ENCODE data around the gene FMO4.
"Not testable (repeated sequence)": the region's sequence is repeated elsewhere in the genome, so short reads cannot be mapped to it uniquely, and the experiment has no call there.

Gene FMO4

DNA sequence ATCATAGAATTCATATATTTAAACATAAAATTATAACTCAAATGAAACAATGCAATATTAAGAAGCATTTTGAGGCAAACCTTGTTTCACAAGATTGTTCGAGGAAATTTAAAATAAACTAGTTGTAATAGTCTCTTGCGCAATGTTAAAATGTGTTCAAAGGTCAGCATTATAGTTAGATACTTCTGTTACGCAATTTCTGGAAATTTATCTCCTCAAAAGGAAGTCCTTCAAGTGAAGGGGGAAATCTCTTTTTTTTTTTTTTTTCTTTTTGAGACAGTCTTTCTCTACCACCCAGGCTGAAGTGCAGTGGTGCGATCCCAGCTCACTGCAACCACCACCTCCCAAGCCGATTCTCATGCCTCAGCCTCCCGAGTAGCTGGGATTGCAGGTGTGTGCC lies 52.1 kb downstream of the FMO4 start:
- H3K4me3 ChIP-seq (ENCODE audit: low read length), result no peak overlapping the region

DNA sequence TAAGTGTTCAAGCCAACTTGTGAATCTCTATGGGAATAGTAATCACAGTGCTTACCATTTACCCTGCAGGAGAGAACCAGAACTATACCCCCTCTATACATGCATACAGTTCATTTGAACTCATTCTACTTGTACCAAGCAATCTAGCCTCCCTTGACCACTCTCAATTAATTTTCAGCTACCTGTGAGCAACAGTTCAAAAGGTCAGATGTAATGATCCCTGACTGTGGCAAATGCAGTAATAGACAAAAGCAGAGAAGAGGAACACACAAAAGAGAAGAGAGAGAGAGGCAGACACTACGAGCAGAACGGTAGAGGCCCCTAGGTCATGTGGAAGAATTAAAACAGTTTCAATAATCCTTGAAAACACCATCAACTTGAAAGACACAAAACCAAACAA lies 52.8 kb downstream of the FMO4 start:
- TF ChIP-seq, protein P1, sequence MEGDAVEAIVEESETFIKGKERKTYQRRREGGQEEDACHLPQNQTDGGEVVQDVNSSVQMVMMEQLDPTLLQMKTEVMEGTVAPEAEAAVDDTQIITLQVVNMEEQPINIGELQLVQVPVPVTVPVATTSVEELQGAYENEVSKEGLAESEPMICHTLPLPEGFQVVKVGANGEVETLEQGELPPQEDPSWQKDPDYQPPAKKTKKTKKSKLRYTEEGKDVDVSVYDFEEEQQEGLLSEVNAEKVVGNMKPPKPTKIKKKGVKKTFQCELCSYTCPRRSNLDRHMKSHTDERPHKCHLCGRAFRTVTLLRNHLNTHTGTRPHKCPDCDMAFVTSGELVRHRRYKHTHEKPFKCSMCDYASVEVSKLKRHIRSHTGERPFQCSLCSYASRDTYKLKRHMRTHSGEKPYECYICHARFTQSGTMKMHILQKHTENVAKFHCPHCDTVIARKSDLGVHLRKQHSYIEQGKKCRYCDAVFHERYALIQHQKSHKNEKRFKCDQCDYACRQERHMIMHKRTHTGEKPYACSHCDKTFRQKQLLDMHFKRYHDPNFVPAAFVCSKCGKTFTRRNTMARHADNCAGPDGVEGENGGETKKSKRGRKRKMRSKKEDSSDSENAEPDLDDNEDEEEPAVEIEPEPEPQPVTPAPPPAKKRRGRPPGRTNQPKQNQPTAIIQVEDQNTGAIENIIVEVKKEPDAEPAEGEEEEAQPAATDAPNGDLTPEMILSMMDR (IDR thresholded peaks at IDR 0.05; ENCODE audit: insufficient read depth, low read depth, low read length, missing control alignments), result no peak
- H3K4me3 ChIP-seq (ENCODE audit: low read length), result no peak overlapping the region
- DNase-seq (ENCODE audit: low read depth), result no peak

More for the DNA sequence above, 52.1 kb downstream of the FMO4 start:
- DNase-seq (ENCODE audit: low read depth), result peak; percentile 36
- TF ChIP-seq, protein P1 (IDR thresholded peaks at IDR 0.05; ENCODE audit: insufficient read depth, low read depth, low read length, missing control alignments), result no peak

DNA sequence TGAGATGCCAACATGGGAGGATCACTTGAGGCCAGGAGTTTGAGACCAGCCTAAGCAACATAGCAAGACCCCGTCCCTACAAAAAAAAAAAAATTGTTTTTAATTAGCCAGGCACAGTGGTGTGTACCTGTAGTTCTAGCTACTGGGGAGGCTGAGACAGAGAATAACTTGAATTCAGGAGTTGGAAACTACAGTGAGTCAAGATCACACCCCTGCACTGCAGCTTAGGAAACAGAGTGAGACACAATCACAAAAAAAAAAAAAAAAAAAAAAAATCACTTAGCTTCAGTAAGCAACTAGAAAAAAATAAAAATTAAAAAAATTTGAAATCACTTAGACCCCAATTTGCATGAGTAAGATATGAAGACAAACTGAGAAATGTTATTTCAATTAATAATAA lies 53.5 kb downstream of the FMO4 start:
- no peak for DNase-seq (ENCODE audit: low read depth)
- no peak overlapping the region for H3K4me3 ChIP-seq (ENCODE audit: low read length)
- TF ChIP-seq, protein P1 (IDR thresholded peaks at IDR 0.05; ENCODE audit: insufficient read depth, low read depth, low read length, missing control alignments), result no peak

DNA sequence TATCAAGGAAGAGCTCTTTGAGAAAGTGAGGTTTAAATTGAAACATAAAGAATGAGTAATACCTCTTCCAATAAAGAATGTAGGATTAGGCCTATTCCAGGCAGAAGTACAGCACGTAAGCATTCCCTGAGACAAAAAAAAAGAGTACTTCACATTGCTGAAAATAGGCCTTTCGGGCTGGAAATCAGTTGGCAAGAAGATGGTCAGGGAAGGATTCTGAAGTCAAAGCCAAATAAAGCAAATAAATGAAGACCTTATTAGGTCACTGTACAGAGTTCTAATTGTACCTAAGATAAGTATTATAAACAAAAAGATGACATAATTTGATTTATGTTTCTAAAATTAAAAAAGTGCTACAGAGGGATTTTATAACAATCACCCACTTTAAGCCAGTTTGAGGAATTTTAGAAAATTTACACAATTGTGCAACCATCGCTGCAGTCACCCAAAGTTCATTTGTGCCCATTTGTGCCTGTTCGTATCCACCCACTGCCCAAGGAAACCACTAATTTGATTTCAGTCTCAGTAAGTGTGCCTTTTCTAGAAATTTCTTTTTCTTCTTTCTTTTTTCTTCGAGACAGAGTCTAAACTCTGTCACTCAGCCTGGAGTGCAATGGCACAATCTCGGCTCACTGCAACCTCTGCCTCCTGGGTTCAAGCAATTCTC lies 58.6 kb downstream of the FMO4 start:
- TF ChIP-seq, protein P1 (IDR thresholded peaks at IDR 0.05; ENCODE audit: insufficient read depth, low read depth, low read length, missing control alignments), result no peak
- DNase-seq (ENCODE audit: low read depth), result no peak
- no peak overlapping the region for H3K4me3 ChIP-seq (ENCODE audit: low read length)

DNA sequence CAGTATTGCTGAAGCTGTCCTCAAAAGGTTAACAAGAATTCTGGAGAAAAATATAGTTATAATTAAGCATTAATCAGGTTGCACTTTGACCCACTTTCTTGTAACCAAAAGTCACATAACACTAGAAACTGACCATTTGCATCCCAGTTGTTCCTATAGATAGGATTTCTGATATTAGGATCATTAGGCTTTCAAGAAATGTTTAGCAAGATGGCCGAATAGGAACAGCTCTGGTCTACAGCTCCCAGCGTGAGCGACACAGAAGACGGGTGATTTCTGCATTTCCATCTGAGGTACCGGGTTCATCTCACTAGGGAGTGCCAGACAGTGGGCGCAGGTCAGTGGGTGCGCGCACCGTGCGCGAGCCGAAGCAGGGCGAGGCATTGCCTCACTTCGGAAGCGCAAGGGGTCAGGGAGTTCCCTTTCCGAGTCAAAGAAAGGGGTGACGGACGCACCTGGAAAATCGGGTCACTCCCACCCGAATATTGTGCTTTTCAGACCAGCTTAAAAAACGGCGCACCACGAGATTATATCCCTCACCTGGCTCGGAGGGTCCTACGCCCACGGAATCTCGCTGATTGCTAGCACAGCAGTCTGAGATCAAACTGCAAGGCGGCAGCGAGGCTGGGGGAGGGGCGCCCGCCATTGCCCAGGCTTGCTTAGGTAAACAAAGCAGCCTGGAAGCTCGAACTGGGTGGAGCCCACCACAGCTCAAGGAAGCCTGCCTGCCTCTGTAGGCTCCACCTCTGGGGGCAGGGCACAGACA lies 59.6 kb downstream of the FMO4 start:
- DNase-seq (ENCODE audit: low read depth); H3K4me3 ChIP-seq (ENCODE audit: low read length): not testable (repeated sequence)

DNA sequence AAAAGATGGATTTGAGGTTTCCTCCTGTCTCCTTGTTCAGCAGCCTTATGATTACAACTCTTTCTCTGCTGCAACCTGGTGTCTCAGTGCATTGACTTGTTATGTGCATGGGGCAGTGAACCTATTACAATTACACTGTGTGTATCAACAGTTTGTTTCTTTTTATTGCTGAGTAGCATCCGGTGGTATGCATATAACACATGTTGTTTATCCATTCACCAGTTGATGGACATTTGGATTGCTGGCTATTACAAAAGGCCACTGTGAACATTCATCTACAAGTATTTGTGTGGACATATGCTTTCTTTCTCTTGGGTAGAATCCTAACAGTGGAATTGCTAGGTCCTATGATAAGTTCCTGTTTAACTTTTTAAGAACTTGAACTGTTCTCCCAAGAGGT lies 65.9 kb downstream of the FMO4 start:
- DNase-seq (ENCODE audit: low read depth), result no peak

DNA sequence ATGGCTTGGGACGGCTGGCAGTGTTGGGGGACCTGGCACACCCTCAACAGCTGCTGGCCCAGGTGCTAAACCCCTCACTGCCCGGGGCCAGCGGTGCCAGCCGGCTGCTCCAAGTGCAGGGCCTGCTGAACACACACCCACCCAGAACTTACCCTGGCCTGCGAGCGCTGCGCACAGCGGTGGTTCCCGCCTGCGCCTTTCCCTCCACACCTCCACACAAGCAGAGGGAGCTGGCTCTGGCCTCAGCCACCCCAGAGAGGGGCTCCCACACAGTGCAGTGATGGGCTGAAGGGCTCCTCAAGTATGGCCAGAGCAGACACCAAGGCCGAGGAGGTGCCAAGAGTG lies 67.9 kb downstream of the FMO4 start:
- H3K4me3 ChIP-seq (ENCODE audit: low read length), result no peak overlapping the region
- no peak for DNase-seq (ENCODE audit: low read depth)
- TF ChIP-seq, protein P1 (IDR thresholded peaks at IDR 0.05; ENCODE audit: insufficient read depth, low read depth, low read length, missing control alignments), result no peak

More for the DNA sequence above, 65.9 kb downstream of the FMO4 start:
- no peak overlapping the region for H3K4me3 ChIP-seq (ENCODE audit: low read length)
- TF ChIP-seq, protein P1 (IDR thresholded peaks at IDR 0.05; ENCODE audit: insufficient read depth, low read depth, low read length, missing control alignments), result no peak
